ENCODE measurements around the gene AQP2.

- TF ChIP-seq CTCF (IDR thresholded peaks at IDR 0.05) (no peak), EZH2phosphoT487 (IDR thresholded peaks at IDR 0.05) (no peak), EZH2 (IDR thresholded peaks at IDR 0.05) (no peak)
Observed at GRCh38 chr12:49916129-49916919, 34.2 kb upstream of the AQP2 start.
